ENCODE data around the gene MED20. TPM values are rescaled to one million over a fixed set of nuclear protein-coding genes. Genes with fewer than 3 reads are reported as not detected.

MED20 gene
- total and polyA plus RNA-seq, 2 donors (not counting 3 experiments of a cell fraction or from before 2014, with no cell fraction given), result 30.4 to 37.8 TPM

GRCh38 chr6:41929924-41930323 is 9.0 kb upstream of the MED20 start:
- H4K20me1 ChIP-seq (replicated peaks; ENCODE audit: control insufficient read depth, extremely low read depth, insufficient read depth, low read length), result no peaks in the 10 kb centered on the region
- H3K9ac ChIP-seq (replicated peaks; ENCODE audit: extremely low read depth, insufficient read depth, low read length), result no peak overlapping the region
- H3K4me2 ChIP-seq (ENCODE audit: insufficient read depth, low read length), result no peak overlapping the region
- H3K27ac ChIP-seq (ENCODE audit: insufficient read depth, low read depth, low read length), result no peak overlapping the region
- H3K36me3 ChIP-seq (ENCODE audit: control insufficient read depth in 2 of 2, extremely low read depth in 1 of 2, insufficient read depth in 2 of 2, low read length in 2 of 2), result peaks cover 39 to 59% of the 10 kb centered on the region in 2 experiments
- no peak for DNase-seq (ENCODE audit: low read depth, low spot score)
- CTCF ChIA-PET, result interaction anchor here (1.0 to 8.5 kb wide), 3 partner anchors 8 to 98 kb away, joined by 3 to 54 read pairs (median 9); partner anchors contain the start of genes BYSL and MED20
- H3K4me1 ChIP-seq (ENCODE audit: control insufficient read depth, extremely low read depth, insufficient read depth, low read length), result no peaks in the 10 kb centered on the region
- no TSS peak for BruUV-seq (replicated peaks)
- no peaks in the 10 kb centered on the region for H3K27me3 ChIP-seq (ENCODE audit: control insufficient read depth in 2 of 2, insufficient read depth in 2 of 2, low read length in 2 of 2)
- intact Hi-C loops (cut with micrococcal nuclease) (no loop called here), dilution Hi-C loops (cut with MboI; ENCODE audit: extremely low pct_ligation_motif_present, low sequenced_read_pairs) (no loop called here)
- no peak for FAIRE-seq
- no peak overlapping the region for H2AFZ ChIP-seq (ENCODE audit: low read depth, low read length)
- POLR2A ChIA-PET, result no interaction called here
- TF ChIP-seq, protein P1, sequence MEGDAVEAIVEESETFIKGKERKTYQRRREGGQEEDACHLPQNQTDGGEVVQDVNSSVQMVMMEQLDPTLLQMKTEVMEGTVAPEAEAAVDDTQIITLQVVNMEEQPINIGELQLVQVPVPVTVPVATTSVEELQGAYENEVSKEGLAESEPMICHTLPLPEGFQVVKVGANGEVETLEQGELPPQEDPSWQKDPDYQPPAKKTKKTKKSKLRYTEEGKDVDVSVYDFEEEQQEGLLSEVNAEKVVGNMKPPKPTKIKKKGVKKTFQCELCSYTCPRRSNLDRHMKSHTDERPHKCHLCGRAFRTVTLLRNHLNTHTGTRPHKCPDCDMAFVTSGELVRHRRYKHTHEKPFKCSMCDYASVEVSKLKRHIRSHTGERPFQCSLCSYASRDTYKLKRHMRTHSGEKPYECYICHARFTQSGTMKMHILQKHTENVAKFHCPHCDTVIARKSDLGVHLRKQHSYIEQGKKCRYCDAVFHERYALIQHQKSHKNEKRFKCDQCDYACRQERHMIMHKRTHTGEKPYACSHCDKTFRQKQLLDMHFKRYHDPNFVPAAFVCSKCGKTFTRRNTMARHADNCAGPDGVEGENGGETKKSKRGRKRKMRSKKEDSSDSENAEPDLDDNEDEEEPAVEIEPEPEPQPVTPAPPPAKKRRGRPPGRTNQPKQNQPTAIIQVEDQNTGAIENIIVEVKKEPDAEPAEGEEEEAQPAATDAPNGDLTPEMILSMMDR (IDR thresholded peaks at IDR 0.05; ENCODE audit: extremely low read depth in 1 of 2, insufficient read depth in 1 of 2, low read depth in 1 of 2, low read length in 2 of 2), result no peak
- TF ChIP-seq MYC (IDR thresholded peaks at IDR 0.05; ENCODE audit: low read depth, low read length), result no peak
- TF ChIP-seq POLR2AphosphoS5 (IDR thresholded peaks at IDR 0.05; ENCODE audit: insufficient read depth, low read depth, low read length), result no peak
- TF ChIP-seq JUN (IDR thresholded peaks at IDR 0.05; ENCODE audit: borderline replicate concordance, insufficient read depth, insufficient read length, low read depth), result no peak
- no peak for TF ChIP-seq GATA2 (IDR thresholded peaks at IDR 0.05; ENCODE audit: insufficient read depth, insufficient read length, low read depth, low read length)
- no peak for TF ChIP-seq POLR2A (IDR thresholded peaks at IDR 0.05; ENCODE audit: low read depth, low read length)
- TF ChIP-seq EZH2 (IDR thresholded peaks at IDR 0.05; ENCODE audit: borderline replicate concordance, low read depth, low read length, severe bottlenecking), result no peak
- TF ChIP-seq, protein P2, sequence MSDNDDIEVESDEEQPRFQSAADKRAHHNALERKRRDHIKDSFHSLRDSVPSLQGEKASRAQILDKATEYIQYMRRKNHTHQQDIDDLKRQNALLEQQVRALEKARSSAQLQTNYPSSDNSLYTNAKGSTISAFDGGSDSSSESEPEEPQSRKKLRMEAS (IDR thresholded peaks at IDR 0.05; ENCODE audit: insufficient read depth, insufficient read length), result no peak
- no peak for TF ChIP-seq FOS (IDR thresholded peaks at IDR 0.05; ENCODE audit: borderline replicate concordance, insufficient read depth, low read length)
- peaks cover 25% of the 10 kb centered on the region for H3K79me2 ChIP-seq (ENCODE audit: control insufficient read depth, insufficient read depth, low read length)
- no peaks in the 10 kb centered on the region for H3K9me1 ChIP-seq (replicated peaks; ENCODE audit: control insufficient read depth, extremely low read depth, insufficient read depth, low read length)
- H3K9me3 ChIP-seq (replicated peaks; ENCODE audit: control insufficient read depth, insufficient read depth, low read length), result no peaks in the 10 kb centered on the region
- H3K4me3 ChIP-seq (replicated peaks in 1 of 3; ENCODE audit: insufficient read depth in 1 of 3, low read depth in 1 of 3, low read length in 3 of 3), result no peak overlapping the region

Data from endothelial cell of umbilical vein (primary cell).